Mucosa of descending colon (tissue), 3 donors: Measurements from ENCODE around the gene LOXL1. TPM values are rescaled to one million over a fixed set of nuclear protein-coding genes. Genes with fewer than 3 reads are reported as not detected.
A peak's percentile ranks its signal among the peaks of the same experiment; 100 is the strongest.

Experiments
- ATAC-seq: fragments of 200-7000 bp; cut with Tn5 transposase; one replicate; pipeline ENCODE4 v1.9.1; 2020; ENCODE audit warnings: mild to moderate bottlenecking, moderate library complexity
- DNase-seq, 3 donors: peaks; one replicate each; pipeline ENCODE4 v3.0.0-alpha.2; 2020
- H3K36me3 ChIP-seq: fragments of 200-600 bp; one replicate; pipeline ENCODE4 v1.8.0; 2021; ENCODE audit warnings: low read depth, mild to moderate bottlenecking
- H3K4me1 ChIP-seq: fragments of 200-600 bp; one replicate; pipeline ENCODE4 v1.8.0; 2021; ENCODE audit warnings: low read depth, mild to moderate bottlenecking
- H3K4me3 ChIP-seq: fragments of 200-600 bp; one replicate; pipeline ENCODE4 v1.8.0; 2021; ENCODE audit warnings: mild to moderate bottlenecking
- H3K9me3 ChIP-seq: fragments of 200-600 bp; one replicate; pipeline ENCODE4 v1.8.0; 2021; ENCODE audit warnings: mild to moderate bottlenecking
- intact Hi-C, 2 donors: fragments of 100-400 bp; cut with DNase I in 1 of 2; cut with micrococcal nuclease in 1 of 2; formaldehyde crosslinking; loops; one replicate each; pipeline versions ENCODE4 v1.11.0 to v1.11.1; 2022; cut with DNase I, micrococcal nuclease
- total RNA-seq, 3 donors: library from RNA; stranded (reverse); fragmentation: NEBNext Ultra II Directional in 2 of 3; extraction: Animal tissue kit (Norgen Biotek cat#: 25700) in 2 of 3; gene quantifications; one replicate each; pipeline versions ENCODE4 v1.2.1 to v1.2.4, GENCODE V29; 2021 to 2023
- TF ChIP-seq, protein P1 (sequence below): fragments of 200-600 bp; IDR thresholded peaks from one replicate; pipeline ENCODE4 v1.8.0; 2022; ENCODE audit warnings: antibody characterized with exemption, mild to moderate bottlenecking
- donor health status: DM: no; HTN: no; CAD: no; lungs with moderate emphysema.
- donor health status: DM: no; HTN: no; CAD: no.
- donor health status: DM: no; HTN: yes; CAD: no.

LOXL1 gene
- total RNA-seq, 3 donors from 2014 or later = 0.87 to 7.9 (median 5.1) TPM

DNA sequence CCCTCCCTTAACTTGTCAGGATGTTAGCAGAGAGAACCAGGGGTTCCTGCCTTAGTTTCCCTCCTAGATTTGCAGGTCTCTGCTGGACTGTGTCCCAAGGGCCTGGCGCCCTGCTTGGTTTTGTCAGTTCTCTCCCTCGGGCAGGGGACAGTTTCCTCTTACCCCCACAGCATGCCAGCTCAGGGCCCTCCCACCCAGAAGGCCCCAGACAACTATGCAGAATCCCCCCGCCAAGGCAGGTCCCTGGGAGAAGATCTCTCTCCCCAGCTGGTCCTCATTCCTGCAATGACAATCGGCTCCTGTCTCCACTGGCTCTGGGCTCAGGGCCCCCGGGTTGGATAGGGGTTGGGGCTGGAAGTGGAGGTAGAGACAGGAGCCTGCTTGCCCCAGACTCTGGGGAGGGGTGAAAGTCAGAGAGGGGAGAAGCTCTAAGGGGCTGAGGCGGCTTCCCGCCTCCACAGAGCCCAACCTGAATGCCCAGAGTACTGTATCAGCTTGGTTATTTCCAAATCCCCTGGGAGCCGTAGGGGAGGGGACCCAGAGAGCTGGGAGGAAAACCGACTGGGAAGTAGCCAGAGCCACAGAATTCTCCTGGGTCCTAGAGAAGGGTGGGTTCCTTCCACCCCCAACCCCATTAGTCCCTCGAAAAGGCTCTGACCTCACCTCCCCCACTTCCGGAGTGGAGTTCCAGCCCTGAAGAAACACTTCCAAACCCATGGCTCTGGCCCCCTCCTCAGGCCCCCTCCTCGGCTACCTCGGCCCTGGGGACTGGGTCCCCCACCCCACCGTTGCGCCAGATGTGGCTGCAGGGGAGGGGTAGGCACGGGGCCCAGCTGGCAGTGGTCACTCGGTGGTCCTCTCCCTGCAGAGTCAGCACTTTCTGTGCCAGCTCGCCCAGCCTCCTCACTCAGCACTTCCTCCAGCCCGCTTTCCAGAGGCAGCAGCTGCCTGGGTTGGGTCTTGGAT, 3.8 kb upstream of the LOXL1 start:
- Histone ChIP-seq H3K9me3 (no peaks in the 10 kb centered on the region), H3K4me1 (peaks cover 12% of the 10 kb centered on the region), H3K36me3 (no peaks in the 10 kb centered on the region), H3K4me3 (no peak overlapping the region)
- DNase-seq (peak in 1 of 3 donors; percentile 63), ATAC-seq (no peak)
- TF ChIP-seq, protein P1, sequence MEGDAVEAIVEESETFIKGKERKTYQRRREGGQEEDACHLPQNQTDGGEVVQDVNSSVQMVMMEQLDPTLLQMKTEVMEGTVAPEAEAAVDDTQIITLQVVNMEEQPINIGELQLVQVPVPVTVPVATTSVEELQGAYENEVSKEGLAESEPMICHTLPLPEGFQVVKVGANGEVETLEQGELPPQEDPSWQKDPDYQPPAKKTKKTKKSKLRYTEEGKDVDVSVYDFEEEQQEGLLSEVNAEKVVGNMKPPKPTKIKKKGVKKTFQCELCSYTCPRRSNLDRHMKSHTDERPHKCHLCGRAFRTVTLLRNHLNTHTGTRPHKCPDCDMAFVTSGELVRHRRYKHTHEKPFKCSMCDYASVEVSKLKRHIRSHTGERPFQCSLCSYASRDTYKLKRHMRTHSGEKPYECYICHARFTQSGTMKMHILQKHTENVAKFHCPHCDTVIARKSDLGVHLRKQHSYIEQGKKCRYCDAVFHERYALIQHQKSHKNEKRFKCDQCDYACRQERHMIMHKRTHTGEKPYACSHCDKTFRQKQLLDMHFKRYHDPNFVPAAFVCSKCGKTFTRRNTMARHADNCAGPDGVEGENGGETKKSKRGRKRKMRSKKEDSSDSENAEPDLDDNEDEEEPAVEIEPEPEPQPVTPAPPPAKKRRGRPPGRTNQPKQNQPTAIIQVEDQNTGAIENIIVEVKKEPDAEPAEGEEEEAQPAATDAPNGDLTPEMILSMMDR = no peak
- intact Hi-C loops = no loop called here

DNA sequence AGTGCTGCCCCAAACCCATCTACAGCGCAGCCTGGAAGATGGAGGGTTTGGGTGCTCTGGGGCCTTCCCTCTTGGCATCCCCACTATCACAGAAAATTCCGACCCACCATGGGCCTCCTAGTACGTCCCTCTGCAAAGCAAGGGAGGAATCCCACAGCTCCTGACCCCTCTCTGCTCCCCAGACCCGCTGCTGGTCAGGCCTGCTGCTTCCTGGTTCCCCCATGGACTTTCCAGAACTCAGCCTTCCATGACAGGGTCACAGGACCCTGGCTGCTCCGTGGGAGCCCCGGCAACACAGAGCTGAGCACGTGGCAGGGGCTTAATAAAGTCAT, 3.1 kb upstream of the LOXL1 start:
- intact Hi-C loops = no loop called here
- no peaks in the 10 kb centered on the region for H3K36me3 ChIP-seq
- no peak for ATAC-seq
- DNase-seq = peak in 1 of 3 donors; percentile 31
- peaks cover 17% of the 10 kb centered on the region for H3K4me1 ChIP-seq
- no peaks in the 10 kb centered on the region for H3K9me3 ChIP-seq
- TF ChIP-seq, protein P1 = no peak
- no peak overlapping the region for H3K4me3 ChIP-seq

DNA sequence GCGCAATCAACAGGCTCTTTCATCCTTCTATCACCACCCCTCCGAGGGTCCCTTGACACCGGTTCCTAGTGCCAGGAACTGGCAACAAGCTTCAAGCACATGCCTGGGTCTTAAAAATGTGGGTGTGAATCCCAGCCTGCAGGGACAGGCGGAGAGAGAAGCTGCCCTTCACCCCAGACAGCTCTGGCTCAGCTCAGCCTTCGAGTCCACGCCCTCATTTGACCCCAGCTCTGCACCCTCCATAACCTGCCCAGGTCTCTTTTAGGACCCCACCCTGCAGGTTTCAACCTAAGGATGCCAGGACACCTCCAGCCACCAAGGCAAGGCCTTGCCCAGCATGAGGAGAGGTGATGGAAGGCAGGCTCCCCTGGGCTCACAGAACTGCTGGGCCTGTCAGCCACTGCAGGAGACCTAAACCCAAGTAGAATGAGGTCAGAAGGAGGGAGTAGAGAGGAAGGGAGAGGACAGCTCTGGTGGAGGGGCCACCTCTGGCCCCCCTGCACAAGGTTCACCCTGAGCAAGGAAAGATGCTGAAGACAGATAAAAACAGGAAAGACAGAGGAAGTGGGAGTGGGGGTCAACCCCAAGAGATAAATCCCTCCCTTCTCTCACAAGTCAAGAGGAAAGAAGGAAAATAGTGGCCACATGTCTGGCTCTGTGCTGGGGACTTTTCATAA, 2.6 kb upstream of the LOXL1 start:
- H3K4me1 ChIP-seq = peaks cover 19% of the 10 kb centered on the region
- intact Hi-C loops = no loop called here
- ATAC-seq (no peak), DNase-seq (peak in 1 of 3 donors; percentile 43)
- TF ChIP-seq, protein P1 = no peak
- H3K36me3 ChIP-seq = no peaks in the 10 kb centered on the region
- no peak overlapping the region for H3K4me3 ChIP-seq
- no peaks in the 10 kb centered on the region for H3K9me3 ChIP-seq

DNA sequence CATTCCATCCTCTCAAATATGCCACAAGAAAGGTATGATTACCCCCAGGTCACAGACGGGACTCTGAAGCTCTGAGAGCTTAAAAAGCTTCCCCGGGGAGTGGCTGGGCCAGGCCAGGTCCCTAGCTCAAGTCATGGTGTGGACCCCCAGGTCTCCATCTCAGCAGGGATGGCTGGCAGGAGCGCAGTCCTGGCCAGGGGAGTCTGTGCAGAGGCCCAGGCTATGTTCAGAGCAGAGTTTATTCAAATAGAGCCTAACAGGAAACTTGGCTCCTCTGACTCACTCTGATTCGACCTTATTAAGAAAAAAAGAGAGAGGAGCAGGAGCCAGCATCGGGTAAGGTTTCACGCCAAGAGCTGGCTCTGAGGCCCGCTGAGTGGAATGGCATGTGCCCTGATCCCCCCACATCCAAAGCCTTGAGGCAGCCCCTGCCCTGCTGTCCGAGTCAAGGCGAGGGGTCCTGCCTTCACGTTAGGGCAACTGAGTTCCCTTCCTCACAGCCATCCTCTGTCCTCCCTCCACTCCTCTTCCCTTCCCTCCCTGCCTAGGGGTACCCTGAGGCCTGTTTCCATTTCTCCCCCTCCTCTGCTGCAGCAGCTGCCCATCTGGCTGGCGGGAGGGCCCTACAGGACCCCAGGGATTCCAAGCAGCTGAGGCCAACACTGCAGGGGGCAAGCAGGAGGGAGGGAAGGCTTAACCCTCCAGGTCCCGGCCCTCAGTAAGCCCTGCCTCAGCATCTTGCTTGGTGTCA, 1.9 kb upstream of the LOXL1 start:
- peaks cover 19% of the 10 kb centered on the region for H3K4me1 ChIP-seq
- H3K4me3 ChIP-seq = no peak overlapping the region
- intact Hi-C loops = no loop called here
- TF ChIP-seq, protein P1 = no peak
- no peaks in the 10 kb centered on the region for H3K36me3 ChIP-seq
- no peak for ATAC-seq
- H3K9me3 ChIP-seq = no peaks in the 10 kb centered on the region
- peak in 1 of 3 donors; percentile 50 for DNase-seq

DNA sequence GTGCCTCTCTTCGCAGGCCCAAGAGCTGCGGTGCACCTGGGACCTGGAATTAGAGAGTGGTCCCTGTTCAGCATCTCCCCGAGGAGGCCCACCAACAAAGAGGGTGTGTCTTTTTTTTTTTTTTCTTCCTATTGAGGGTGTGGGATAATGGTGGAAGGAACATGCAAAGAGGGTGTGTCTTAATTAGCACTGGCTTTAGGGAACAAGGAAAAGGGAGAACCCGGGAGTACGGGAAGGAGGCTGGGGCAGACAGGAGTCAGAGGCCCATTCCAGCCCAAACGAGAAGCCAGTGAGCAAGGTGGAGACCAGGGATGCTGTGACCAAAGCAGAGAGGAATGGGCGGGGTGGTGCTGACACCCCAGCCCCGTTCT, 429 bp upstream of the LOXL1 start:
- Histone ChIP-seq H3K9me3 (no peaks in the 10 kb centered on the region), H3K4me1 (peaks cover 19% of the 10 kb centered on the region), H3K36me3 (no peaks in the 10 kb centered on the region), H3K4me3 (no peak overlapping the region)
- DNase-seq = no peak
- intact Hi-C loops = no loop called here
- ATAC-seq = peak; percentile 17
- TF ChIP-seq, protein P1 = no peak
